Thyroid gland (tissue), 4 donors: ENCODE results near the gene SGSH.

Experiments used
- POLR2A ChIP-seq, 2 donors: fragments of 450-650 bp; IDR thresholded peaks; one replicate each; pipeline ENCODE4 v1.6.1; 2017; ENCODE audit warnings: antibody characterized with exemption in 2 of 2, mild to moderate bottlenecking in 2 of 2, moderate library complexity in 1 of 2
- TF ChIP-seq, protein P1 (sequence below), 6 experiments: fragments of 200-600 bp in 3 of 6; fragments of 450-650 bp in 3 of 6; sonication (generic) in 3 of 6; IDR thresholded peaks; one replicate each; pipeline ENCODE4 v1.5.1; 2016 to 2019; ENCODE audit warnings: antibody characterized with exemption in 6 of 6, mild to moderate bottlenecking in 2 of 6, inconsistent platforms in 1 of 6, moderate library complexity in 1 of 6

DNA sequence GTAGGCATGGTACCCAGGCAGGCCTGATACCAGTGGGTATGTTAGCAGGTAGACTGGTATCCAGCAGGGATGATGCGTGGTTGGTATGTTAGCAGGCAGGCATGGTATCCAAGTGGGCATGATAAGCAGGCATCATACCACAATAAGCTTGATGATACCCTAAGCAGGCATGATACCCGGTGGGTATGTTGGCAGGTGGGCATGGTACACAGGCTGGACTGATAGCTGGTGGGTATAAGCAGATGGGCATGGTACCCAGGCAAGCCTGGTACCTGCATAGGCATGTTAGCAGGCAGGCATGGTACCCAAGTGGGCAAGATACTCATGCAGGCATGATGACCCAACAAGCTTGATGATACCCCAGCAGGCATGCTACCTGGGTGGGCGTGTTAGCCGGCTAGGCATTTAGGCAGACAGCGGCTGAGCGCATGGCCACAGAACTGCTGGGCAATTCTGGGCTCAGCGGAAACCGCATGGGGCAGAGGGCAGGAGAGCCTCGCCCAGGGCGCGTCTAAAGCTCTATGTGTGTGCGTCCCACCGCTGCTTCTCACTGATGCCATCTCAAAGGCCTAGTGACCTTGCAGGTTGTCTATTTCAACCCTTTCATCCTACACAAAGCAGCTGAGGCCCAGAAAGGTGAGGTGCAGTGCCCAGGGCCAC lies 2.3 kb downstream of the SGSH start:
- TF ChIP-seq, protein P1, sequence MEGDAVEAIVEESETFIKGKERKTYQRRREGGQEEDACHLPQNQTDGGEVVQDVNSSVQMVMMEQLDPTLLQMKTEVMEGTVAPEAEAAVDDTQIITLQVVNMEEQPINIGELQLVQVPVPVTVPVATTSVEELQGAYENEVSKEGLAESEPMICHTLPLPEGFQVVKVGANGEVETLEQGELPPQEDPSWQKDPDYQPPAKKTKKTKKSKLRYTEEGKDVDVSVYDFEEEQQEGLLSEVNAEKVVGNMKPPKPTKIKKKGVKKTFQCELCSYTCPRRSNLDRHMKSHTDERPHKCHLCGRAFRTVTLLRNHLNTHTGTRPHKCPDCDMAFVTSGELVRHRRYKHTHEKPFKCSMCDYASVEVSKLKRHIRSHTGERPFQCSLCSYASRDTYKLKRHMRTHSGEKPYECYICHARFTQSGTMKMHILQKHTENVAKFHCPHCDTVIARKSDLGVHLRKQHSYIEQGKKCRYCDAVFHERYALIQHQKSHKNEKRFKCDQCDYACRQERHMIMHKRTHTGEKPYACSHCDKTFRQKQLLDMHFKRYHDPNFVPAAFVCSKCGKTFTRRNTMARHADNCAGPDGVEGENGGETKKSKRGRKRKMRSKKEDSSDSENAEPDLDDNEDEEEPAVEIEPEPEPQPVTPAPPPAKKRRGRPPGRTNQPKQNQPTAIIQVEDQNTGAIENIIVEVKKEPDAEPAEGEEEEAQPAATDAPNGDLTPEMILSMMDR (IDR thresholded peaks at IDR 0.05) = no peak
- no peak for TF ChIP-seq POLR2A (IDR thresholded peaks at IDR 0.05)
